ENCODE data around the gene AEBP2. TPM values are rescaled to one million over a fixed set of nuclear protein-coding genes. Genes with fewer than 3 reads are reported as not detected.

The AEBP2 gene
- total RNA-seq, 1 experiment from 2014 or later, result 50.3 TPM

DNA sequence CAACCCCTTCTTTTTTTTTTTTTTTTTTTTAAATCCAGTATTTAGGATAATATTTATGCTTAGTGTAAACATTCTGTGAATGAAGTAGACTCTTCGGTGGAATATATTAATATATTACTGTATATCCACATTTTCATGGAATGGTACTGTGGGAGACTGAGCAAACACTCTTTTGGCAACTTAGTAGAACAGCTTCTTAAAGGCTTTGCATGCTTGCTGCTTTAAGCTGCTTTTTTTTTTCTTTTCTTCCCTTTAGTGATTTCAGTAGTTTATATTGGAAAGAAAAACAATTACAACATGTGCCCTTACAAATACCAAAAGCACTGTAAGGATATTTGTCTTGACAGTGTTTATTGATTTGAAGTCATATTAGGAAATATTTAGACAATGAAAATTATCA lies 78.9 kb downstream of the AEBP2 start:
- Histone ChIP-seq H3K36me3 (ENCODE audit: low read depth) (peaks cover 4% of the 10 kb centered on the region; the same call in 1 of the 2 replicates), H4K20me1 (ENCODE audit: insufficient read depth) (peaks cover 8% of the 10 kb centered on the region; the same call in 1 of the 2 replicates), H3K27me3 (ENCODE audit: insufficient read depth, low read depth) (no peaks in the 10 kb centered on the region), H3K27ac (no peak overlapping the region), H3F3A (ENCODE audit: insufficient read depth, low read depth) (peaks cover 3% of the 10 kb centered on the region; the same call in 1 of the 2 replicates), H3K4me2 (no peak overlapping the region), H3K9me3 (ENCODE audit: insufficient read depth, low read depth) (no peaks in the 10 kb centered on the region), H3K4me3 (no peak overlapping the region), H3K4me1 (replicated peaks; ENCODE audit: insufficient read depth) (no peaks in the 10 kb centered on the region), H3K79me2 (ENCODE audit: low read depth) (no peaks in the 10 kb centered on the region), H3K9me2 (ENCODE audit: insufficient read depth) (no peaks in the 10 kb centered on the region), H2AFZ (no peak overlapping the region)
- TF ChIP-seq, protein P1, sequence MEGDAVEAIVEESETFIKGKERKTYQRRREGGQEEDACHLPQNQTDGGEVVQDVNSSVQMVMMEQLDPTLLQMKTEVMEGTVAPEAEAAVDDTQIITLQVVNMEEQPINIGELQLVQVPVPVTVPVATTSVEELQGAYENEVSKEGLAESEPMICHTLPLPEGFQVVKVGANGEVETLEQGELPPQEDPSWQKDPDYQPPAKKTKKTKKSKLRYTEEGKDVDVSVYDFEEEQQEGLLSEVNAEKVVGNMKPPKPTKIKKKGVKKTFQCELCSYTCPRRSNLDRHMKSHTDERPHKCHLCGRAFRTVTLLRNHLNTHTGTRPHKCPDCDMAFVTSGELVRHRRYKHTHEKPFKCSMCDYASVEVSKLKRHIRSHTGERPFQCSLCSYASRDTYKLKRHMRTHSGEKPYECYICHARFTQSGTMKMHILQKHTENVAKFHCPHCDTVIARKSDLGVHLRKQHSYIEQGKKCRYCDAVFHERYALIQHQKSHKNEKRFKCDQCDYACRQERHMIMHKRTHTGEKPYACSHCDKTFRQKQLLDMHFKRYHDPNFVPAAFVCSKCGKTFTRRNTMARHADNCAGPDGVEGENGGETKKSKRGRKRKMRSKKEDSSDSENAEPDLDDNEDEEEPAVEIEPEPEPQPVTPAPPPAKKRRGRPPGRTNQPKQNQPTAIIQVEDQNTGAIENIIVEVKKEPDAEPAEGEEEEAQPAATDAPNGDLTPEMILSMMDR (conservative IDR thresholded peaks at IDR 0.05), result no peak
- TF ChIP-seq EZH2 (IDR thresholded peaks at IDR 0.05; ENCODE audit: low read depth), result no peak
- ChIA-PET POLR2A (ENCODE audit: unreplicated experiment) (no interaction called here), CTCF (no interaction called here)
- intact Hi-C loops (cut with micrococcal nuclease; ENCODE audit: unreplicated experiment), result no loop called here
- no peak for DNase-seq
- BruUV-seq (replicated peaks), result no TSS peak

DNA sequence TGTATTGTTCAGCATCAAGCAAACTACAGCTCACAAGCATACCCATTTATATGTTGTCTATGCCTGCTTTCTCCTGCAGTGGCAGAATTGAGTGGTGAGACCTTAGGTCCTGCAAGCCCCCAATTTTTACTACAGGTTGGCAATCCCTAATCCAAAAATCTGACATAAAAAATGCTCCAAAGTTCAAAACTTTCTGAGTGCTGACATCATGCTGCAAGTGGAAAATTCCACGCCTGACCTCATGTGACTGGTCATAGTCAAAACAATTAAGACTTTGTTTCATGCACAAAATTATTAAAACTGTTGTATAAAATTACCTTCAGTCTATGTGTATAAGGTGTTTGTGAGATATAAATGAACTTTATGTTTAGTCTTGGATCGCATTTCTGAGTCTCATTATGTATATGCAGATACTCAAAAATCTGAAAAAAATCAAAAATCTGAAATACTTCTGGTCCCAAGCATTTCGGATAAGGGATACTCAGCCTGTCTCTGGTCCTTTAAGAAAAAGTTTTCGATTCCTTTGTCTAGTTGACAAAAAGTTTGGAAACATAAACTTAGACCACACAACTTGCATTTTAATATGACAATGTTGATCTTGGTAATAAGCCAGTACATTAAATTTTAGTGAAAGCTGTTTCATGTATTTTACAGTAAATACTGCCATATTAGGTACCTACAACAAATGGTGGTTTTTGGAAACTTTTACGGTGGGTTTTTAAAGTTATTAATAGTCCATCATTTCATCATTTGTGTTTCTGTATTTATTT lies 81.5 kb downstream of the AEBP2 start:
- no peak for DNase-seq
- Histone ChIP-seq H2AFZ (no peak overlapping the region), H4K20me1 (ENCODE audit: insufficient read depth) (0 out of 2 replicates have a peak, but pooled peaks cover 3% of the 10 kb centered on the region), H3K9me3 (ENCODE audit: insufficient read depth, low read depth) (no peaks in the 10 kb centered on the region), H3K79me2 (ENCODE audit: low read depth) (no peaks in the 10 kb centered on the region), H3K4me1 (replicated peaks; ENCODE audit: insufficient read depth) (no peaks in the 10 kb centered on the region), H3K4me2 (no peak overlapping the region), H3K4me3 (no peak overlapping the region), H3F3A (ENCODE audit: insufficient read depth, low read depth) (peaks cover 3% of the 10 kb centered on the region; the same call in 1 of the 2 replicates), H3K9me2 (ENCODE audit: insufficient read depth) (no peaks in the 10 kb centered on the region), H3K27me3 (ENCODE audit: insufficient read depth, low read depth) (no peaks in the 10 kb centered on the region), H3K36me3 (ENCODE audit: low read depth) (0 out of 2 replicates have a peak, but pooled peaks cover 4% of the 10 kb centered on the region), H3K27ac (no peak overlapping the region)
- TF ChIP-seq, protein P1 (conservative IDR thresholded peaks at IDR 0.05), result no peak
- TF ChIP-seq EZH2 (IDR thresholded peaks at IDR 0.05; ENCODE audit: low read depth), result no peak
- CTCF ChIA-PET, result no interaction called here
- POLR2A ChIA-PET (ENCODE audit: unreplicated experiment), result no interaction called here
- intact Hi-C loops (cut with micrococcal nuclease; ENCODE audit: unreplicated experiment), result no loop called here
- BruUV-seq (replicated peaks), result no TSS peak

DNA sequence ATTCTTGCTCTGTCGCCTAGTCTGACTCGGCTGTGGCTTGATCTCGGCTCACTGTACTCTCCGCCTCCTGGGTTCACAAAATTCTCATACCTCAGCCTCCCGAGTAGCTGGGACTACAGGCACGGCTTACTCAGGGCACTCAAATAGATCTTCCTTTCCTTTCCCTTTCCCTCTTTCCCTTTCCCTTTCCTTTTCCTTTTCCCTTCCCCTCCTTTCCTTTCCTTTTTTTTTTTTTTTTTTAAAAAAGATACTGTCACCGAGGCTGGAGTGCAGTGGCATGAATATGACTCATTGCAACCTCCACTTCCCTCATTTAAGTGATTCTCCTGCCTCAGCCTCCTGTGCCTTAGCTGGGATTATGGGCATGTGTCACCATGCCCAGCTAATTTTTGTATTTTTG lies 86.0 kb downstream of the AEBP2 start:
- Histone ChIP-seq H3K79me2 (ENCODE audit: low read depth) (no peaks in the 10 kb centered on the region), H3K27me3 (ENCODE audit: insufficient read depth, low read depth) (no peaks in the 10 kb centered on the region), H2AFZ (no peak overlapping the region), H3K9me3 (ENCODE audit: insufficient read depth, low read depth) (no peaks in the 10 kb centered on the region), H3K9me2 (ENCODE audit: insufficient read depth) (no peaks in the 10 kb centered on the region), H3K4me1 (replicated peaks; ENCODE audit: insufficient read depth) (peaks cover 14% of the 10 kb centered on the region), H3K4me2 (no peak overlapping the region), H4K20me1 (ENCODE audit: insufficient read depth) (0 out of 2 replicates have a peak, but pooled peaks cover under 1% of the 10 kb centered on the region), H3K27ac (no peak overlapping the region), H3K36me3 (ENCODE audit: low read depth) (no peaks in the 10 kb centered on the region), H3K4me3 (no peak overlapping the region), H3F3A (ENCODE audit: insufficient read depth, low read depth) (peaks cover 14% of the 10 kb centered on the region)
- intact Hi-C loops (cut with micrococcal nuclease; ENCODE audit: unreplicated experiment), result no loop called here
- DNase-seq, result no peak
- POLR2A ChIA-PET (ENCODE audit: unreplicated experiment), result no interaction called here
- CTCF ChIA-PET, result interaction anchor here (0.6 kb wide), 1 partner anchor 883 kb away, joined by 3 read pairs; no protein-coding TSS in a partner anchor
- TF ChIP-seq, protein P1 (conservative IDR thresholded peaks at IDR 0.05), result no peak
- no peak for TF ChIP-seq EZH2 (IDR thresholded peaks at IDR 0.05; ENCODE audit: low read depth)
- no TSS peak for BruUV-seq (replicated peaks)
